AG04449 (cell line): ENCODE data around the gene DPPA3.

Experiments used
- CTCF ChIA-PET: fragments of 350-600 bp; formaldehyde crosslinking; extraction: SDS; loops from one replicate; lab custom pipeline; 2021; ENCODE audit warnings: antibody characterized with exemption; lab: Yijun Ruan, JAX
- POLR2A ChIA-PET: fragments of 400-600, 350-600 bp; formaldehyde crosslinking; extraction: SDS; loops from one replicate; lab custom pipeline; 2020; ENCODE audit warnings: antibody characterized with exemption, inconsistent platforms; lab: Yijun Ruan, JAX
- DNase-seq: peaks from one replicate; pipeline ENCODE4 v3.0.0-alpha.2; 2010; ENCODE audit warnings: low read depth, low spot score
- H3K4me3 ChIP-seq: 2 replicates; pipeline ENCODE4 v1.5.1; 2011; ENCODE audit warnings: low read depth, mild to moderate bottlenecking, control low read depth, low read length
- TF ChIP-seq, protein P1 (sequence below): IDR thresholded peaks from one replicate; pipeline ENCODE4 v1.5.1; 2011; ENCODE audit warnings: mild to moderate bottlenecking, moderate library complexity, low read length, control low read depth, inconsistent platforms; ENCODE audit not compliant: insufficient read depth; ENCODE audit errors: missing control alignments

DPPA3 gene

GRCh38 chr12:7758766-7759140 lies 47.5 kb downstream of the DPPA3 start:
- TF ChIP-seq, protein P1, sequence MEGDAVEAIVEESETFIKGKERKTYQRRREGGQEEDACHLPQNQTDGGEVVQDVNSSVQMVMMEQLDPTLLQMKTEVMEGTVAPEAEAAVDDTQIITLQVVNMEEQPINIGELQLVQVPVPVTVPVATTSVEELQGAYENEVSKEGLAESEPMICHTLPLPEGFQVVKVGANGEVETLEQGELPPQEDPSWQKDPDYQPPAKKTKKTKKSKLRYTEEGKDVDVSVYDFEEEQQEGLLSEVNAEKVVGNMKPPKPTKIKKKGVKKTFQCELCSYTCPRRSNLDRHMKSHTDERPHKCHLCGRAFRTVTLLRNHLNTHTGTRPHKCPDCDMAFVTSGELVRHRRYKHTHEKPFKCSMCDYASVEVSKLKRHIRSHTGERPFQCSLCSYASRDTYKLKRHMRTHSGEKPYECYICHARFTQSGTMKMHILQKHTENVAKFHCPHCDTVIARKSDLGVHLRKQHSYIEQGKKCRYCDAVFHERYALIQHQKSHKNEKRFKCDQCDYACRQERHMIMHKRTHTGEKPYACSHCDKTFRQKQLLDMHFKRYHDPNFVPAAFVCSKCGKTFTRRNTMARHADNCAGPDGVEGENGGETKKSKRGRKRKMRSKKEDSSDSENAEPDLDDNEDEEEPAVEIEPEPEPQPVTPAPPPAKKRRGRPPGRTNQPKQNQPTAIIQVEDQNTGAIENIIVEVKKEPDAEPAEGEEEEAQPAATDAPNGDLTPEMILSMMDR, result no peak
- CTCF ChIA-PET, result no interaction called here
- POLR2A ChIA-PET, result no interaction called here
- H3K4me3 ChIP-seq, result no peak overlapping the region
- no peak for DNase-seq
